Trophoblast cell (in vitro differentiated cells and primary cell): ENCODE measurements around the gene CALN1.

Experiments used
- DNase-seq, 2 donors: peaks; one replicate each; pipeline ENCODE4 v3.0.0-alpha.2; 2016
- H2AFZ ChIP-seq: 2 replicates; pipeline ENCODE4 v1.6.1; 2013; ENCODE audit warnings: low read length, moderate library complexity, mild to moderate bottlenecking; ENCODE audit not compliant: insufficient read depth, poor library complexity
- H2AK5ac ChIP-seq: 2 replicates; pipeline ENCODE4 v1.6.1; 2013; ENCODE audit warnings: mild to moderate bottlenecking, low read length
- H2BK120ac ChIP-seq: 2 replicates; pipeline ENCODE4 v1.6.1; 2013; ENCODE audit warnings: low read length, mild to moderate bottlenecking, moderate library complexity; ENCODE audit not compliant: insufficient read depth, poor library complexity
- H2BK12ac ChIP-seq: 2 replicates; pipeline ENCODE4 v1.6.1; 2013; ENCODE audit warnings: mild to moderate bottlenecking, low read length, moderate library complexity
- H2BK5ac ChIP-seq: 2 replicates; pipeline ENCODE4 v1.6.1; 2013; ENCODE audit warnings: low read length, low read depth, moderate library complexity, mild to moderate bottlenecking; ENCODE audit not compliant: poor library complexity
- H3K14ac ChIP-seq: 2 replicates; pipeline ENCODE4 v1.6.1; 2013; ENCODE audit warnings: mild to moderate bottlenecking, low read length
- H3K18ac ChIP-seq: 2 replicates; pipeline ENCODE4 v1.6.1; 2013; ENCODE audit warnings: mild to moderate bottlenecking, low read length
- H3K23ac ChIP-seq: 2 replicates; pipeline ENCODE4 v1.6.1; 2013; ENCODE audit warnings: low read length
- H3K27ac ChIP-seq: 2 replicates; pipeline ENCODE4 v1.5.1; 2013; ENCODE audit warnings: low read depth, mild to moderate bottlenecking, inconsistent platforms, low read length, moderate library complexity
- H3K27me3 ChIP-seq: 2 replicates; pipeline ENCODE4 v1.6.1; 2013; ENCODE audit warnings: inconsistent platforms, mild to moderate bottlenecking, low read length, moderate library complexity; ENCODE audit not compliant: insufficient read depth
- H3K36me3 ChIP-seq, 2 experiments: 1 replicate in 1 of 2; 2 replicates in 1 of 2; pipeline ENCODE4 v1.6.1; 2013; ENCODE audit warnings: low read length in 2 of 2, mild to moderate bottlenecking in 2 of 2, moderate library complexity in 1 of 2; ENCODE audit not compliant: insufficient read depth in 2 of 2, control insufficient read depth in 1 of 2
- H3K4ac ChIP-seq: 2 replicates; pipeline ENCODE4 v1.6.1; 2013; ENCODE audit warnings: low read depth, mild to moderate bottlenecking, low read length, moderate library complexity
- H3K4me1 ChIP-seq, 2 experiments: 1 replicate in 1 of 2; 2 replicates in 1 of 2; pipeline ENCODE4 v1.6.1; 2013; ENCODE audit warnings: low read length in 2 of 2, mild to moderate bottlenecking in 2 of 2, moderate library complexity in 1 of 2; ENCODE audit not compliant: insufficient read depth in 2 of 2, control insufficient read depth in 1 of 2
- H3K4me2 ChIP-seq: 2 replicates; pipeline ENCODE4 v1.6.1; 2013; ENCODE audit warnings: inconsistent platforms, mild to moderate bottlenecking, low read length, moderate library complexity
- H3K4me3 ChIP-seq: 2 replicates; pipeline ENCODE4 v1.5.1; 2013; ENCODE audit warnings: mild to moderate bottlenecking, low read depth, low read length, inconsistent platforms
- H3K79me1 ChIP-seq: one replicate; pipeline ENCODE4 v1.6.1; 2013; ENCODE audit warnings: low read length
- H3K79me2 ChIP-seq: 2 replicates; pipeline ENCODE4 v1.6.1; 2013; ENCODE audit warnings: low read length, mild to moderate bottlenecking; ENCODE audit not compliant: control insufficient read depth, insufficient read depth, poor library complexity
- H3K9ac ChIP-seq: 2 replicates; pipeline ENCODE4 v1.6.1; 2013; ENCODE audit warnings: mild to moderate bottlenecking, low read length
- H3K9me3 ChIP-seq: 2 replicates; pipeline ENCODE4 v1.6.1; 2013; ENCODE audit warnings: low read depth, mild to moderate bottlenecking, control low read depth, inconsistent platforms, low read length; ENCODE audit not compliant: insufficient read depth
- H4K12ac ChIP-seq: 2 replicates; pipeline ENCODE4 v1.6.1; 2013; ENCODE audit warnings: low read depth, mild to moderate bottlenecking, low read length, moderate library complexity
- H4K8ac ChIP-seq: 2 replicates; pipeline ENCODE4 v1.6.1; 2013; ENCODE audit warnings: low read depth, mild to moderate bottlenecking, low read length, moderate library complexity
- H4K91ac ChIP-seq: one replicate; pipeline ENCODE4 v1.6.1; 2013; ENCODE audit warnings: low read depth, mild to moderate bottlenecking, low read length, moderate library complexity
- WGBS: extraction: QIAGEN DNeasy Blood & Tissue Kit; methylation state at CpG from one replicate; pipeline ENCODE4 v1.1.7; 2013; ENCODE audit warnings: missing lambda C conversion rate; ENCODE audit not compliant: insufficient read length, insufficient coverage; ENCODE audit errors: extremely low coverage; 5-methylcytosine and 5-hydroxymethylcytosine counted together

Gene CALN1

GRCh38 chr7:72152161-72153131 lies 259.7 kb downstream of the CALN1 start:
- no peaks in the 10 kb centered on the region for H3K9me3 ChIP-seq
- no peak overlapping the region for H3K9ac ChIP-seq
- no peaks in the 10 kb centered on the region for H3K36me3 ChIP-seq
- no peak overlapping the region for H4K8ac ChIP-seq
- no peak overlapping the region for H2BK120ac ChIP-seq
- DNase-seq: no peak
- H3K79me2 ChIP-seq: no peaks in the 10 kb centered on the region
- no peak overlapping the region for H3K14ac ChIP-seq
- H2BK12ac ChIP-seq: no peak overlapping the region
- no peak overlapping the region for H2AFZ ChIP-seq
- no CpG with 5 or more reads among the region's 7 CpGs for WGBS
- no peak overlapping the region for H3K18ac ChIP-seq
- no peak overlapping the region for H3K4me2 ChIP-seq
- no peaks in the 10 kb centered on the region for H3K27me3 ChIP-seq
- H3K4ac ChIP-seq: no peak overlapping the region
- no peaks in the 10 kb centered on the region for H3K79me1 ChIP-seq
- no peak overlapping the region for H3K4me3 ChIP-seq
- no peak overlapping the region for H4K91ac ChIP-seq
- H3K23ac ChIP-seq: no peak overlapping the region
- peaks cover 5 to 11% of the 10 kb centered on the region in 2 experiments for H3K4me1 ChIP-seq
- no peak overlapping the region for H2BK5ac ChIP-seq
- no peak overlapping the region for H2AK5ac ChIP-seq
- H4K12ac ChIP-seq: no peak overlapping the region
- no peak overlapping the region for H3K27ac ChIP-seq

- Histone ChIP-seq H3K27me3 (no peaks in the 10 kb centered on the region), H3K9ac (no peak overlapping the region), H3K23ac (no peak overlapping the region), H4K8ac (no peak overlapping the region), H2BK5ac (no peak overlapping the region), H3K27ac (no peak overlapping the region), H2BK120ac (no peak overlapping the region), H2BK12ac (no peak overlapping the region), H3K4me3 (no peak overlapping the region), H3K4me2 (no peak overlapping the region), H4K91ac (no peak overlapping the region), H2AFZ (no peak overlapping the region), H4K12ac (no peak overlapping the region), H3K4me1 (no peaks in the 10 kb centered on the region), H3K79me2 (no peaks in the 10 kb centered on the region), H3K36me3 (no peaks in the 10 kb centered on the region), H3K79me1 (no peaks in the 10 kb centered on the region), H2AK5ac (no peak overlapping the region), H3K9me3 (peaks cover 16% of the 10 kb centered on the region), H3K14ac (no peak overlapping the region), H3K4ac (no peak overlapping the region), H3K18ac (no peak overlapping the region)
- WGBS: no CpG with 5 or more reads among the region's 2 CpGs
- DNase-seq: no peak
These were observed 271.6 kb downstream of the CALN1 start for GRCh38 chr7:72140566-72140965.

- H3K4me1 ChIP-seq: no peaks in the 10 kb centered on the region
- no peak overlapping the region for H2BK5ac ChIP-seq
- no CpG with 5 or more reads among the region's 1 CpG for WGBS
- no peak overlapping the region for H3K23ac ChIP-seq
- H2AFZ ChIP-seq: no peak overlapping the region
- H3K4me3 ChIP-seq: no peak overlapping the region
- H3K14ac ChIP-seq: no peak overlapping the region
- H4K8ac ChIP-seq: no peak overlapping the region
- no peak overlapping the region for H3K27ac ChIP-seq
- no peak overlapping the region for H4K91ac ChIP-seq
- no peaks in the 10 kb centered on the region for H3K79me2 ChIP-seq
- H3K9ac ChIP-seq: peak overlapping the region; percentile 5
- H3K4ac ChIP-seq: no peak overlapping the region
- no peak overlapping the region for H2BK12ac ChIP-seq
- no peak overlapping the region for H2BK120ac ChIP-seq
- no peak overlapping the region for H3K4me2 ChIP-seq
- no peaks in the 10 kb centered on the region for H3K27me3 ChIP-seq
- no peak for DNase-seq
- H2AK5ac ChIP-seq: no peak overlapping the region
- H3K79me1 ChIP-seq: no peaks in the 10 kb centered on the region
- H3K18ac ChIP-seq: no peak overlapping the region
- H4K12ac ChIP-seq: no peak overlapping the region
- no peaks in the 10 kb centered on the region for H3K36me3 ChIP-seq
- H3K9me3 ChIP-seq: no peaks in the 10 kb centered on the region
These were observed 285.0 kb downstream of the CALN1 start for GRCh38 chr7:72127136-72127535.

- DNase-seq: no peak
- no CpG with 5 or more reads among the region's 5 CpGs for WGBS
- no peak overlapping the region for H2BK120ac ChIP-seq
These were observed 288.2 kb downstream of the CALN1 start for GRCh38 chr7:72123913-72124312.

More at GRCh38 chr7:72123913-72124312, 288.2 kb downstream of the CALN1 start:
- H3K36me3 ChIP-seq: no peaks in the 10 kb centered on the region
- no peak overlapping the region for H4K91ac ChIP-seq
- no peak overlapping the region for H3K9ac ChIP-seq
- H2AK5ac ChIP-seq: no peak overlapping the region
- H4K12ac ChIP-seq: no peak overlapping the region
- H2BK5ac ChIP-seq: no peak overlapping the region
- H3K9me3 ChIP-seq: no peaks in the 10 kb centered on the region
- H3K27ac ChIP-seq: no peak overlapping the region
- no peaks in the 10 kb centered on the region for H3K79me1 ChIP-seq
- no peaks in the 10 kb centered on the region for H3K27me3 ChIP-seq
- H3K23ac ChIP-seq: no peak overlapping the region
- H3K14ac ChIP-seq: no peak overlapping the region
- no peaks in the 10 kb centered on the region for H3K79me2 ChIP-seq
- H4K8ac ChIP-seq: no peak overlapping the region
- no peak overlapping the region for H3K4me3 ChIP-seq
- no peak overlapping the region for H3K4me2 ChIP-seq
- no peak overlapping the region for H3K18ac ChIP-seq
- no peaks in the 10 kb centered on the region for H3K4me1 ChIP-seq
- H2BK12ac ChIP-seq: no peak overlapping the region
- no peak overlapping the region for H3K4ac ChIP-seq
- H2AFZ ChIP-seq: no peak overlapping the region
